HG02798 (cell line): ENCODE results near the gene CHMP4B.

Experiments
- ATAC-seq: cut with Tn5 transposase; IDR thresholded peaks from one replicate; pipeline ENCODE4 v1.9.1; 2021; ENCODE audit warnings: mild to moderate bottlenecking; ENCODE audit not compliant: unreplicated experiment, poor library complexity

Gene CHMP4B

DNA sequence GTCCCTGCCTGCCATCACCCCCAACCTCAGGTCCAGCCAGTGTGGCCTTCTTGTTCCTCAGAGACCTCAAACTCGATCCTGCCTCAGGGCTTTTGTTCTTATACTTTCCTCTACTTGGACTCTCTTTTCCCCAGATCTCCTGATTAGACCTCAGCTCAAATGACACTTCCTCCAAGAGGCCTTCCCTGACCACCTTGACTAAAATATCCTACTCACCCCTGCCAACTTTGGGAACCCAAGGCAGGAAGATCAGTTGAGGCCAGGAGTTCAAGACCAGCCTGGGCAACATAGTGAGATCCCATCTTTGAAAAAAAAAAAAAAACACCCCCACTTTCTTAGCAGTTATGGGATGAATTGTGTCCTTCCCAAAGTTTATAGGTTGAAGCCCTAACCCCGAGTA lies 73.5 kb downstream of the CHMP4B start:
- ATAC-seq, result no peak

GRCh38 chr20:33889312-33889711 lies 78.2 kb downstream of the CHMP4B start:
- ATAC-seq, result no peak

DNA sequence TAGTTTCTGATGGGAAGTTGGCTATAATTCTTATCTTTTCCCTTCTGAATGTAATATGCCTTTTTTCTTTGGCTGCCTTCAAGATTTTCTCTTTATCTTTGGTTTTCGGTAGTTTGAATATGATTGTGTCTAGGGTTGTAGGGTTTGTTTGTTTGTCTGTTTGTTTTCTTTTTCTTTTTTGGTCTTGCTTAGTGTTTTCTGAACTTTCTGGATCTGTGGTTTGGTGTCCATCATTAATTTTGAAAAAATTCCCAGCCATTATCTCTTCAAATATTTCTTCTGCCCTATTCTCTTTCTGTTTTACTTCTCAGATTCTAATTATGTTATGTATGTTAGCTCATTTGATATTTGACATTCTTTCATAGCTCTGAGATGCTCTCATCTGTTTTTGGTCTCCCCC lies 79.4 kb downstream of the CHMP4B start:
- ATAC-seq, result no peak

DNA sequence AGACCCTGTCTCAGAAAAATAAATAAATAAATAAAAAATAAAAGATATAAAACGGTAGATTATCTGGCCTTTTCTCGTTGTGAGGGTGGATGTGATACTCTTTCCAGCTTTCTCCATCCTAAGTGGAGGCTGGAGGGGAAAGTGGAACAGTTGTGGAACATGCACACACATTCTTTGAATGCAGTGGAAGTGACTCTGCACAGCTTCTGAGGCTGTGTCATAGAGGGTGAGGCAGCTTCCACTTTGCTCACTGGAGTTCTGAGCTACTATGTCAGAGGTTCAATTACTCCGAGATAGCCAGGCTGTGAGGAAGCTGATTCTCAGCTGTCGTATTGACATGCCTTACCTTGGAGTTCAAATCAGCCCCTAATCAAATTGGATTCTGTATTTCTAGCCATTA lies 82.2 kb downstream of the CHMP4B start:
- ATAC-seq, result no peak

DNA sequence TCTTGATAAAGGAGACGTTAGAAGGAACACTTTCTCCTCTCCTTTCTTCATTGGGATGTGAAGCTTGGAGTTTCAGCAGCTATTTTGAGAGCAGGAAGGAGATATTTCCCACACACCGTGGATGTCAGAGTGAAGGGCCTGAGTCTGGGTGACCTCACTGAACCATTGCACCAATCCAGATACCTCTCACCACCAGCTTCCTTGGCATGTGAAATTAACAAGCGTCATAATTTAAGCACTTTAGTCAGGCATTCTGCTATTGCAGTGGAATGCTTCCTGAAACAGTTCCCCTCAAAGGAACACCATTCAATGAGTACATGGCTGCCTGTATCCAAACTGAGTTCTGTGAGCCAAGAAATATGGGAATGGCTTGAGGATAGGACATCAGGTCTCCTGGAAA lies 83.7 kb downstream of the CHMP4B start:
- ATAC-seq, result no peak

GRCh38 chr20:33896509-33896908 lies 85.4 kb downstream of the CHMP4B start:
- no peak for ATAC-seq

DNA sequence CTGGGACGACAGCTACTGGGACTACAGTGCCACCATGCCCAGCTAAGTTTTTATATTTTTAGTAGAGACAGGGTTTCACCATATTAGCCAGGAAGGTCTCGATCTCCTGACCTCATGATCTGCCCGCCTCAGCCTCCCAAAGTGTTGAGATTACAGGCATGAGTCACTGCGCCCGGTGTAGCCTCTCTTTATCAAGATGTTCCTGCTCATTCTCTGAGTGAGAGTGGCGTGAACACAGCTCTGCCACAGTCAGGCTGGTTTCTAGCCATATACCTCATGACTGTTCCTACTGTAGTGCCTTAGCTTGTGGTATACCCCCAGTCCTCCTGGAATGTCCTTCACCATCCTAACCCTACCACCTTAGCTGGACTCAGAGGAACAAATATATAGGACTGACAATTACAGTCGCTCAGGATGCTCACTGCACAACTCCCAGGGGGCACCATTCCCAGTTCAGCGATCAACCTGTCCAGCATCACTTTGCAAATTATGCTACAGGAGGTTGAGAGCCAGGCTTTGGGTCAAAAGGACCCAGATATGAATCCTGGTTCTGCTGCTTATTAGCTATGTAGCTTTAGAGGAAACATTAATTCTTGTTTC lies 86.3 kb downstream of the CHMP4B start:
- ATAC-seq, result no peak

GRCh38 chr20:33899106-33899505 lies 88.0 kb downstream of the CHMP4B start:
- ATAC-seq, result no peak

DNA sequence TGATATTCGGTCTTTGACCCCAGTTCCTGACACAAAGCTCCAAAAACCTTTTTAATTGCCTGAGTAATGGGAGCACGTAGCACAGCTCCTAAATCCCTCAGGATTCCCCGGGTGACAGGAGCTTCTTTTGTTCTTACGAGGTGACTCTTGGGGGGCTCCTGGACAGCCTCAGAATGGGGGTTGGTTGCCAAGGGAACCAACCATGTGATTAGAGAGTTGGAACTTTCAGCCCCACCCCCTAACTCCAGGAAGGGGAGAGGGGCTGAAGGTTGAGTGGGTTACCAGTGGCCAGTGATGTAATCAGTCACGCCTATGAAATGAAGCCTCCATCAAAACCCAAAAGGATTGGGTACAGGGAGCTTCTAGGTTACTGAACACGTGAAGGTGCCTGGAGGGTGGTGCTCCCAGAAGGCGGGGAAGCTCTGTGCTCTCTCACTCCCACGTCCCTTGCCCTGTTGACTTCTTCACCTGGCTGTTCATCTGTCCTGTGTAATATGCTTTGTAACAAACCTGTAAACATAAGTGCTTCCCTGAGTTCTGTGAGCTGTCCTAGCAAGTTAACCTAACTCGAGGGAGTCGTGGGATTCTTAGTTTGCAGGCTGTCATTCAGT lies 89.5 kb downstream of the CHMP4B start:
- ATAC-seq, result no peak

DNA sequence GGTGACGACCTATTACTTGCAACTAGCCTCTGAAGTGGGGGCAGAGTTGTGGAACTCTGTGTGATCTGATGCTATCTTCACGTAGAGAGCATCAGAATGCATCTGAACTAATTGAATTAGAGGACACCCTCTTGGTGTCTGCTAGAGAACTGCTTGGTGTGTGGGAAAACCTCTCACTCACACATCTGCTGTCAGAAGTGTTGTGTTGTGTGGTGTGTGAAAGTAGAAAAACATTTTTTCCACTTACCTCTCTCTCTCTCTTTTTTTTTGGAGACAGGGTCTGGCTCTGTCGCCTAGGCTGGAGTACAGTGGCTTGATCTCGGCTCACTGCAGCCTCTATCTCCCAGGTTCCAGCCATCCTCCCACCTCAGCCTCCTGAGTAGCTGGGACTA lies 90.0 kb downstream of the CHMP4B start:
- ATAC-seq, result no peak

- no peak for ATAC-seq
These were observed 90.9 kb downstream of the CHMP4B start for GRCh38 chr20:33902011-33902410.
